ENCODE results near the gene C9.

DNA sequence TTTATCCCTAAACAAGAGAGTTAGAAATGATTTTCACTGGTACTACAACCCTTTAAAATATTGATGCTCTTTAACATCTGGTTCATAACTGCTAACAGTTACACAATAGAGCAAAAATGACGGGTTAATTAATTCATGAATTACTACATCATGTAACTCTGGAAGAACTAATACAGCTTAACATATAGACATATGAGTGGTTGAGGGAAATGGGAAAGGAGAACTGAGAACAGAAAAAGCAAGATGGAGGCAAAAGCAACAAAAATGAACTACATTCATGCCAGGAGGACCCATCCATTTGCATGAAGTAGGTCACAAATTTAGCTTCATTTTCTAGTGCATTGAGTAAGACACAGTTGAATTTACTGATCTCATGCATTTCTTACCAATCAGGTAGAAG, 61.8 kb downstream of the C9 start:
- TF ChIP-seq, protein P1, sequence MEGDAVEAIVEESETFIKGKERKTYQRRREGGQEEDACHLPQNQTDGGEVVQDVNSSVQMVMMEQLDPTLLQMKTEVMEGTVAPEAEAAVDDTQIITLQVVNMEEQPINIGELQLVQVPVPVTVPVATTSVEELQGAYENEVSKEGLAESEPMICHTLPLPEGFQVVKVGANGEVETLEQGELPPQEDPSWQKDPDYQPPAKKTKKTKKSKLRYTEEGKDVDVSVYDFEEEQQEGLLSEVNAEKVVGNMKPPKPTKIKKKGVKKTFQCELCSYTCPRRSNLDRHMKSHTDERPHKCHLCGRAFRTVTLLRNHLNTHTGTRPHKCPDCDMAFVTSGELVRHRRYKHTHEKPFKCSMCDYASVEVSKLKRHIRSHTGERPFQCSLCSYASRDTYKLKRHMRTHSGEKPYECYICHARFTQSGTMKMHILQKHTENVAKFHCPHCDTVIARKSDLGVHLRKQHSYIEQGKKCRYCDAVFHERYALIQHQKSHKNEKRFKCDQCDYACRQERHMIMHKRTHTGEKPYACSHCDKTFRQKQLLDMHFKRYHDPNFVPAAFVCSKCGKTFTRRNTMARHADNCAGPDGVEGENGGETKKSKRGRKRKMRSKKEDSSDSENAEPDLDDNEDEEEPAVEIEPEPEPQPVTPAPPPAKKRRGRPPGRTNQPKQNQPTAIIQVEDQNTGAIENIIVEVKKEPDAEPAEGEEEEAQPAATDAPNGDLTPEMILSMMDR (IDR thresholded peaks at IDR 0.05; ENCODE audit: poor library complexity, severe bottlenecking): no peak
- TF ChIP-seq RAD21 (conservative IDR thresholded peaks at IDR 0.05): no peak
- TF ChIP-seq POLR2AphosphoS5 (IDR thresholded peaks at IDR 0.05): no peak
- TF ChIP-seq MXI1 (conservative IDR thresholded peaks at IDR 0.05; ENCODE audit: poor library complexity, severe bottlenecking): no peak

Measured in neural cell (in vitro differentiated cells).